Smooth muscle cell (in vitro differentiated cells): Measurements from ENCODE around the gene TPMT. TPM values are rescaled to one million over a fixed set of nuclear protein-coding genes. Genes with fewer than 3 reads are reported as not detected.

Source experiments
- DNase-seq: peaks from one replicate; lab custom pipeline; 2025; ENCODE audit not compliant: unreplicated experiment; lab: John Stamatoyannopoulos, UW
- H2AFZ ChIP-seq: fragments of 200-600 bp; sonication (generic); 2 replicates; pipeline ENCODE4 v1.6.0; 2016; ENCODE audit warnings: antibody characterized with exemption, low read depth, mild to moderate bottlenecking
- H3F3A ChIP-seq: fragments of 200-600 bp; sonication (generic); 2 replicates; pipeline ENCODE4 v1.6.0; 2017; ENCODE audit warnings: antibody characterized with exemption, low read depth
- H3K27ac ChIP-seq: fragments of 200-600 bp; sonication (generic); 2 replicates; pipeline ENCODE4 v1.5.1; 2016; ENCODE audit warnings: low read depth, mild to moderate bottlenecking
- H3K27me3 ChIP-seq: fragments of 200-600 bp; sonication (generic); 2 replicates; pipeline ENCODE4 v1.6.1; 2016; ENCODE audit warnings: low read depth, mild to moderate bottlenecking
- H3K36me3 ChIP-seq: fragments of 200-600 bp; sonication (generic); 2 replicates; pipeline ENCODE4 v1.5.1; 2016; ENCODE audit warnings: low read depth
- H3K4me1 ChIP-seq: fragments of 200-600 bp; sonication (generic); 2 replicates; pipeline ENCODE4 v1.5.1; 2016; ENCODE audit warnings: low read depth
- H3K4me2 ChIP-seq: fragments of 200-600 bp; sonication (generic); 2 replicates; pipeline ENCODE4 v1.6.0; 2016; ENCODE audit warnings: mild to moderate bottlenecking
- H3K4me3 ChIP-seq: fragments of 200-600 bp; sonication (generic); 2 replicates; pipeline ENCODE4 v1.5.1; 2016; ENCODE audit warnings: mild to moderate bottlenecking
- H3K79me2 ChIP-seq: fragments of 200-600 bp; sonication (generic); 2 replicates; pipeline ENCODE4 v1.6.0; 2016; ENCODE audit warnings: low read depth, mild to moderate bottlenecking
- H3K9ac ChIP-seq: fragments of 200-600 bp; sonication (generic); 2 replicates; pipeline ENCODE4 v1.6.0; 2016; ENCODE audit warnings: low read depth
- H3K9me3 ChIP-seq: fragments of 200-600 bp; sonication (generic); replicated peaks from 2 replicates; pipeline ENCODE4 v1.5.1; 2016; ENCODE audit warnings: low read depth
- H4K20me1 ChIP-seq: fragments of 200-600 bp; sonication (generic); 2 replicates; pipeline ENCODE4 v1.6.0; 2016; ENCODE audit warnings: low read depth
- whole genome bisulfite sequencing: methylation state at CpG from one replicate; pipeline ENCODE4 v1.1.7; 2016; ENCODE audit warnings: low lambda C conversion rate; 5-methylcytosine and 5-hydroxymethylcytosine counted together
- polyA plus RNA-seq: library from polyadenylated mRNA; unstranded; fragments of >200 nt; fragmentation: Nextera tagmentation; extraction: Ambion mirVana; gene quantifications from 2 replicates; pipeline ENCODE4 v1.2.1, GENCODE V29; 2016
- total RNA-seq: library from RNA; depleted of rRNA; stranded (reverse); fragments of >200 nt; gene quantifications from 2 replicates; pipeline ENCODE4 v1.2.3, GENCODE V29; 2014
- TF ChIP-seq, protein P1 (sequence below): fragments of 200-600 bp; sonication (generic); IDR thresholded peaks from 2 replicates; pipeline ENCODE4 v1.5.1; 2017; ENCODE audit warnings: borderline replicate concordance, mild to moderate bottlenecking, antibody characterized with exemption; ENCODE audit not compliant: insufficient read depth, poor library complexity, severe bottlenecking

TPMT gene
- total and polyA plus RNA-seq, 2 experiments from 2014 or later = 4.9 to 9.6 TPM

DNA sequence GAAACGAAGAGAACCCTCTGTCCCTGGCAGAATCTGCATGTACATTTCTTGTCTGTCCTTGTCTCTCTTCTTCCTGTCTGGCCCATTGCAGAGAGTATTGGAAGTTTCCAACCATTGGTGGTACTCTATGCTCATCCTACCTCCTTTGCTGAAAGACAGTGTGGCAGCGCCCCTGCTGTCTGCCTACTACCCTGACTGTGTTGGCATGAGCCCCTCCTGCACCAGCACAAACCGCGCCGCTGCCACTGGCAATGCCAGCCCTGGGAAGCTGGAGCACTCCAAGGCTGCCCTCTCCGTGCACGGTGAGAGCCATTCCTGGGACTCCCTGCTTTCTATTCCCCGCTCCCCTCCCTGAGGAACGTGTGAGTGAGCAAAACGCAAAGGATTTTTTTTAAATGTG lies 32.8 kb upstream of the TPMT start:
- Histone ChIP-seq H3K4me3 (no peak overlapping the region), H3K79me2 (no peaks in the 10 kb centered on the region), H3K9me3 (no peaks in the 10 kb centered on the region), H3K27me3 (no peaks in the 10 kb centered on the region), H3F3A (no peaks in the 10 kb centered on the region), H3K9ac (no peak overlapping the region), H3K27ac (no peak overlapping the region), H2AFZ (no peak overlapping the region), H3K4me1 (no peaks in the 10 kb centered on the region), H3K4me2 (no peak overlapping the region), H3K36me3 (peaks cover 4% of the 10 kb centered on the region), H4K20me1 (no peaks in the 10 kb centered on the region)
- 96% methylated on average over 10 of the region's 10 CpGs for WGBS
- no peak for DNase-seq
- TF ChIP-seq, protein P1, sequence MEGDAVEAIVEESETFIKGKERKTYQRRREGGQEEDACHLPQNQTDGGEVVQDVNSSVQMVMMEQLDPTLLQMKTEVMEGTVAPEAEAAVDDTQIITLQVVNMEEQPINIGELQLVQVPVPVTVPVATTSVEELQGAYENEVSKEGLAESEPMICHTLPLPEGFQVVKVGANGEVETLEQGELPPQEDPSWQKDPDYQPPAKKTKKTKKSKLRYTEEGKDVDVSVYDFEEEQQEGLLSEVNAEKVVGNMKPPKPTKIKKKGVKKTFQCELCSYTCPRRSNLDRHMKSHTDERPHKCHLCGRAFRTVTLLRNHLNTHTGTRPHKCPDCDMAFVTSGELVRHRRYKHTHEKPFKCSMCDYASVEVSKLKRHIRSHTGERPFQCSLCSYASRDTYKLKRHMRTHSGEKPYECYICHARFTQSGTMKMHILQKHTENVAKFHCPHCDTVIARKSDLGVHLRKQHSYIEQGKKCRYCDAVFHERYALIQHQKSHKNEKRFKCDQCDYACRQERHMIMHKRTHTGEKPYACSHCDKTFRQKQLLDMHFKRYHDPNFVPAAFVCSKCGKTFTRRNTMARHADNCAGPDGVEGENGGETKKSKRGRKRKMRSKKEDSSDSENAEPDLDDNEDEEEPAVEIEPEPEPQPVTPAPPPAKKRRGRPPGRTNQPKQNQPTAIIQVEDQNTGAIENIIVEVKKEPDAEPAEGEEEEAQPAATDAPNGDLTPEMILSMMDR = no peak

DNA sequence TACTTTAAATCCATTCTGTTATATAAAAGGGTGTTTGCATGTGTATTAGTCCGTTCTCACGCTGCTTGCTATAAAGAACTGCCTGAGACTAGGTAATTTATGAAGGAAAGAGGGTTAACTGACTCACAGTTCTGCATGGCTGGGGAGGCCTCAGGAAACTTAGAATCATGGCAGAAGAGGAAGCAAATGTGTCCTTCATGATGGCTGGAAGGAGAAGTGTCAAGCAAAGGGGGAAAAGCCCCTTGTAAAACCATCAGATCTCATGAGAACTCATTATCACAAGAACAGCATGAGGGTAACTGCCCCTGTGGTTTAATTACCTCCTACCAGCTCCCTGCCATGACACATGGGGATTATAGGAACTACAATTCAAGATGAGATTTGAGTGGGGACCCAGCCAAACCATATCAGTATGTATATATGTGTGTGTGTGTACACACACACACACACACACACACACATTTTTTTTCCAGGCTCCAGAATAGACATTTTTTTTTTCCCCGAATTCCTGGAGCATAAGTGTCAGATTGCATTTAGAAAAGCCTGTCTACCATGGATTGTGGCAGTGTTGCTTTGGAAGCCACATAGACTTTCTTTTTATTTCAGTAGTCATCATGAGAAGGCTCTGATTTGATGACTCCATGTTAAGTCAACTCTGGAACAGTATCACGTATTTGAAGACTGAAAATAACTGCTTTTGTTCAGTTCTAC lies 31.8 kb upstream of the TPMT start:
- no peak for DNase-seq
- no peak overlapping the region for H3K4me3 ChIP-seq
- no peak overlapping the region for H3K9ac ChIP-seq
- WGBS = 88% methylated on average over 4 of the region's 4 CpGs
- no peak overlapping the region for H3K27ac ChIP-seq
- no peak overlapping the region for H2AFZ ChIP-seq
- no peaks in the 10 kb centered on the region for H4K20me1 ChIP-seq
- H3F3A ChIP-seq = no peaks in the 10 kb centered on the region
- peaks cover 3% of the 10 kb centered on the region for H3K36me3 ChIP-seq
- TF ChIP-seq, protein P1 = no peak
- no peaks in the 10 kb centered on the region for H3K4me1 ChIP-seq
- no peak overlapping the region for H3K4me2 ChIP-seq
- H3K9me3 ChIP-seq = no peaks in the 10 kb centered on the region
- no peaks in the 10 kb centered on the region for H3K27me3 ChIP-seq
- no peaks in the 10 kb centered on the region for H3K79me2 ChIP-seq

DNA sequence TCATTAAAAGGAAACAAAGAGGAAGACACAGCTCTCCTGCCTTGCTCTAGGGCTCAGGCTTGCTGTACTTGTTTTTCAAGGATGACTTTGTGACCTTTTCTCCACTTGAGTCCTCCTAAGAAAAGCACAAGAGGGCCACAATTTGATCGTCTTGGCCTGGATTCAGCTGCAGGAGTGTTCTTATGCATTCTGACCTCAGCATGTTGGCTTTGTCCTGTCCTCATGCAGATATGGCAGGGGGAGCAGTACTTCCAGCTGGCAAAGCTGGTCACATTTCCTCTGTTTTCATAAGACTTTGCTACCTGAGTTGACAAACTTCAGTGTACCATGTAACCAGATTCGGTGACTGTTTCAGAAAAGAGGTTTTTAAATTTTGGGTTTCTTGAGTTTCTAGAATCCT lies 31.2 kb upstream of the TPMT start:
- no peak overlapping the region for H3K9ac ChIP-seq
- no peaks in the 10 kb centered on the region for H3K27me3 ChIP-seq
- H2AFZ ChIP-seq = no peak overlapping the region
- WGBS = 63% methylated on average over 2 of the region's 2 CpGs
- H3K27ac ChIP-seq = no peak overlapping the region
- TF ChIP-seq, protein P1 = no peak
- no peak overlapping the region for H3K4me2 ChIP-seq
- no peaks in the 10 kb centered on the region for H3K79me2 ChIP-seq
- no peaks in the 10 kb centered on the region for H3F3A ChIP-seq
- no peak overlapping the region for H3K4me3 ChIP-seq
- DNase-seq = no peak
- H3K4me1 ChIP-seq = no peaks in the 10 kb centered on the region
- H3K36me3 ChIP-seq = no peaks in the 10 kb centered on the region
- no peaks in the 10 kb centered on the region for H3K9me3 ChIP-seq
- H4K20me1 ChIP-seq = no peaks in the 10 kb centered on the region

DNA sequence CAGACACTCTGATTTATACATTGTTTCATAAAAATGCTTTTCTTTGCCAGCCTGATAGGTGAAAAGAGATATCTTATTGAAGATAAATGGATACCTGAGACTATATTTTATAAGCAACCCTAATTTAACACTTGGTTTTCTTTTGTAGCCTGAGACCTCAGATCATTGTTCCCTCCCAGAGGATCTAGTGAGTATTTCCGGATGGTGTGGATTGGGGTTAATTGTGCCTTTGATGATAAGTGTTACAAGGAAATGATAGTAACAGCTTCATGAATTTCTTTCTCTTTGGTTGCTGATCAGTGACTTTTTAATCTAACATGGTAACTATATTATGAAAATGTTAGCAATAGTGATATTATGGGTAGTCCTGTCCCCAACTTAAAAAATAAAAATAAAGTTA lies 30.7 kb upstream of the TPMT start:
- no peaks in the 10 kb centered on the region for H3K79me2 ChIP-seq
- H3K4me3 ChIP-seq = no peak overlapping the region
- H3K9me3 ChIP-seq = no peaks in the 10 kb centered on the region
- 63% methylated on average over 1 of the region's 1 CpG for WGBS
- TF ChIP-seq, protein P1 = no peak
- DNase-seq = no peak
- no peak overlapping the region for H3K4me2 ChIP-seq
- no peaks in the 10 kb centered on the region for H3K4me1 ChIP-seq
- H3K27ac ChIP-seq = no peak overlapping the region
- no peak overlapping the region for H3K9ac ChIP-seq
- no peaks in the 10 kb centered on the region for H3K27me3 ChIP-seq
- H3K36me3 ChIP-seq = no peaks in the 10 kb centered on the region
- H4K20me1 ChIP-seq = no peaks in the 10 kb centered on the region
- no peaks in the 10 kb centered on the region for H3F3A ChIP-seq
- H2AFZ ChIP-seq = no peak overlapping the region
